Transverse colon (tissue), 4 donors: Measurements from ENCODE around the gene TMEM11. TPM values are rescaled to one million over a fixed set of nuclear protein-coding genes. Genes with fewer than 3 reads are reported as not detected.

Source experiments
- DNase-seq: peaks from one replicate; pipeline ENCODE4 v3.0.0-alpha.2; 2019
- H3K27ac ChIP-seq, 4 donors: fragments of 200-600 bp; sonication (generic); 2 replicates each; pipeline ENCODE4 v1.5.1; 2016 to 2018; ENCODE audit warnings: inconsistent platforms in 4 of 4
- H3K27me3 ChIP-seq: fragments of 200-600 bp; sonication (generic); 2 replicates; pipeline ENCODE4 v1.5.1; 2017; ENCODE audit warnings: inconsistent platforms
- H3K36me3 ChIP-seq, 4 donors: fragments of 200-600 bp; sonication (generic); 2 replicates each; pipeline ENCODE4 v1.5.1; 2017 to 2019; ENCODE audit warnings: inconsistent platforms in 4 of 4
- H3K4me1 ChIP-seq, 4 donors: fragments of 200-600 bp; sonication (generic); 2 replicates each; pipeline ENCODE4 v1.5.1; 2017 to 2020; ENCODE audit warnings: inconsistent platforms in 4 of 4
- H3K4me3 ChIP-seq, 4 donors: fragments of 200-600 bp; sonication (generic); 1 replicate in 1 of 4; 2 replicates in 3 of 4; pipeline versions ENCODE4 v1.5.1 to v1.6.1; 2017 to 2019; ENCODE audit warnings: inconsistent platforms in 4 of 4
- H3K9me3 ChIP-seq, 2 donors: fragments of 200-600 bp; sonication (generic); 2 replicates each; pipeline ENCODE4 v1.5.1; 2017 to 2019; ENCODE audit warnings: inconsistent platforms in 2 of 2
- CTCF ChIP-seq, 5 experiments: fragments of 200-600 bp in 3 of 5; fragments of 450-650 bp in 2 of 5; sonication (generic) in 3 of 5; IDR thresholded peaks; 1 replicate in 2 of 5; 2 replicates in 3 of 5; pipeline ENCODE4 v1.5.1; 2016 to 2017; ENCODE audit warnings: antibody characterized with exemption in 5 of 5, inconsistent platforms in 3 of 5, mild to moderate bottlenecking in 2 of 5, moderate library complexity in 1 of 5
- EP300 ChIP-seq: sonication (generic); formaldehyde crosslinking; IDR thresholded peaks from one replicate; pipeline ENCODE4 v1.6.1; 2017; ENCODE audit warnings: antibody characterized with exemption, low read depth
- POLR2A ChIP-seq: fragments of 450-650 bp; IDR thresholded peaks from one replicate; pipeline ENCODE4 v1.6.1; 2016; ENCODE audit warnings: antibody characterized with exemption, mild to moderate bottlenecking, moderate library complexity
- POLR2AphosphoS5 ChIP-seq, 3 donors: sonication (generic); formaldehyde crosslinking; IDR thresholded peaks; one replicate each; pipeline ENCODE4 v1.6.1; 2016; ENCODE audit warnings: antibody characterized with exemption in 3 of 3
- WGBS, 2 donors: methylation state at CpG; one replicate each; pipeline ENCODE4 v1.1.5; 2018; ENCODE audit warnings: low coverage in 1 of 2; 5-methylcytosine and 5-hydroxymethylcytosine counted together
- in situ Hi-C, 4 donors: fragments of 200-750 bp; cut with MboI; loops; one replicate each; pipeline versions ENCODE4 v1.15.0 to v1.15.1; 2017; ENCODE audit warnings: low sequenced_read_pairs in 3 of 4, low pct_ligation_motif_present in 1 of 4, low pct_unique_long_range_greater_than_20kb in 1 of 4
- intact Hi-C: fragments of 100-400 bp; cut with DNase I; formaldehyde crosslinking; loops from one replicate; pipeline ENCODE4 v1.15.1; 2023; ENCODE audit warnings: low total_unique reads
- total RNA-seq, 4 donors: library from RNA; depleted of rRNA; stranded (reverse); fragments of >200 nt; gene quantifications; one replicate each; pipeline ENCODE4 v1.1.0, GENCODE V29; 2016

The TMEM11 gene
- total RNA-seq, 4 donors from 2014 or later = 15.1 to 35.0 (median 24.5) TPM

- Histone ChIP-seq H3K27ac (no peak overlapping the region), H3K36me3 (peaks cover 0 to 14% (median 5%) of the 10 kb centered on the region in 4 donors), H3K27me3 (no peaks in the 10 kb centered on the region), H3K4me1 (peaks cover 6 to 27% (median 8%) of the 10 kb centered on the region in 4 donors), H3K4me3 (no peak overlapping the region), H3K9me3 (no peaks in the 10 kb centered on the region)
- DNase-seq = no peak
- WGBS, 2 donors = 64 to 73% methylated on average over 5 to 14 of the region's 15 CpGs
- TF ChIP-seq EP300 (no peak), POLR2A (no peak), CTCF (IDR thresholded peaks at IDR 0.05) (no peak), POLR2AphosphoS5 (IDR thresholded peaks at IDR 0.05) (no peak)
- intact Hi-C loops = no loop called here
- in situ Hi-C loops = loop anchor here in 2 of 4 donors (10.0 to 25.0 kb wide), 2 partner anchors 66 to 88 kb away; no protein-coding TSS in a partner anchor
These were observed 13.2 kb downstream of the TMEM11 start for GRCh38 chr17:21200590-21201297.

- in situ Hi-C loops = loop anchor here in 2 of 4 donors (10.0 to 25.0 kb wide), 2 partner anchors 65 to 88 kb away; no protein-coding TSS in a partner anchor
- Histone ChIP-seq H3K27ac (no peak overlapping the region), H3K4me1 (peaks cover 6 to 26% (median 8%) of the 10 kb centered on the region in 4 donors), H3K9me3 (no peaks in the 10 kb centered on the region), H3K36me3 (peaks cover 0 to 14% (median 5%) of the 10 kb centered on the region in 4 donors), H3K4me3 (no peak overlapping the region), H3K27me3 (no peaks in the 10 kb centered on the region)
- TF ChIP-seq EP300 = no peak
- TF ChIP-seq CTCF (IDR thresholded peaks at IDR 0.05) = no peak
- no peak for TF ChIP-seq POLR2AphosphoS5 (IDR thresholded peaks at IDR 0.05)
- no peak for TF ChIP-seq POLR2A
- intact Hi-C loops = no loop called here
- WGBS, 2 donors = 68 to 72% methylated on average over 2 to 10 of the region's 10 CpGs
- DNase-seq = no peak
These were observed 14.1 kb downstream of the TMEM11 start for GRCh38 chr17:21199856-21200255.

- intact Hi-C loops (no loop called here), in situ Hi-C loops (no loop called here)
- H3K27me3 ChIP-seq = no peaks in the 10 kb centered on the region
- TF ChIP-seq POLR2A (no peak), CTCF (IDR thresholded peaks at IDR 0.05) (no peak), EP300 (no peak), POLR2AphosphoS5 (IDR thresholded peaks at IDR 0.05) (no peak)
- H3K9me3 ChIP-seq = no peaks in the 10 kb centered on the region
- no peak overlapping the region for H3K4me3 ChIP-seq
- peaks cover 0 to 14% (median 5%) of the 10 kb centered on the region in 4 donors for H3K36me3 ChIP-seq
- DNase-seq = no peak
- peaks cover 6 to 23% (median 8%) of the 10 kb centered on the region in 4 donors for H3K4me1 ChIP-seq
- no peak overlapping the region for H3K27ac ChIP-seq
- 64 to 65% methylated on average over 6 to 9 of the region's 9 CpGs for WGBS, 2 donors
These were observed 14.7 kb downstream of the TMEM11 start for GRCh38 chr17:21199311-21199710.

GRCh38 chr17:21198411-21198810 lies 15.6 kb downstream of the TMEM11 start:
- peaks cover 0 to 14% (median 5%) of the 10 kb centered on the region in 4 donors for H3K36me3 ChIP-seq
- 96% methylated on average over 20 of the region's 20 CpGs; no CpG with 5 or more reads in 1 of the 2 donors for WGBS, 2 donors
- intact Hi-C loops (no loop called here), in situ Hi-C loops (no loop called here)
- no peaks in the 10 kb centered on the region for H3K9me3 ChIP-seq
- H3K27ac ChIP-seq = no peak overlapping the region
- peaks cover 6 to 26% (median 8%) of the 10 kb centered on the region in 4 donors for H3K4me1 ChIP-seq
- no peak overlapping the region for H3K4me3 ChIP-seq
- TF ChIP-seq POLR2AphosphoS5 (IDR thresholded peaks at IDR 0.05) (no peak), POLR2A (no peak), EP300 (no peak), CTCF (IDR thresholded peaks at IDR 0.05) (no peak)
- no peak for DNase-seq
- H3K27me3 ChIP-seq = no peaks in the 10 kb centered on the region
